ENCODE measurements around the gene TMEM59L.

The TMEM59L gene

DNA sequence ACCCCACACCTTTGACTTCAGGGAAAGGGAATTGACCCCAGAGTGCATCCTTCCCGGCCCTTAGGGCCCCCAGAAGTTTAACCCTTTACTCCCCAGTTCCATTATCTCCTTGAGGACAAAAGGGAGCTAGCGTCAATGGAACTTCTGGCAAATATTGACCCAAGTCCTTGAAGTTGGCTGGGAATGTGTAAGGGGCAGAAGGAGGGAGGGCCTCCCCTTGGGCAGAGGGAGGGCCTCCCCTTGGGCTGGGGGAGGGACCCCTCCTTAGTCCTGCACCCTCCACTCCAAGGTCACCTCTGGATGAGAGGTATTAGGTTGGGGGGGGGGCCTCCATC is 3.0 kb upstream of the TMEM59L start:
- no peak for DNase-seq

DNA sequence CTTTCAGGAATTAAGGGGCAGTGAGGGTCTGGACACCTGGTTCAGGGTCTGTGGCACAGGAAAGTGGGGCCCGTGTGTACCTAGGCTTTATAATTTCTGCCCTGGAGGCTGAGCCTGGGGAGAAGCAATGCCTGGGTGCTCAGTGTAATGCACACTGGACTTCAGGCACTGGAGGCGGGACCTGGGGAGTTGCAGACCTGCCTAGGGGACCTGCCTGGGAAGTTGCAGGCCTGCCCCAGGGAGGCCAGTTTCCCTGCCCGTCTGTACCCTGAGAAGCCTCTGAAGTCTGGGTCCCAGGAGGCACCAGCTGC is 2.5 kb upstream of the TMEM59L start:
- DNase-seq = no peak

DNA sequence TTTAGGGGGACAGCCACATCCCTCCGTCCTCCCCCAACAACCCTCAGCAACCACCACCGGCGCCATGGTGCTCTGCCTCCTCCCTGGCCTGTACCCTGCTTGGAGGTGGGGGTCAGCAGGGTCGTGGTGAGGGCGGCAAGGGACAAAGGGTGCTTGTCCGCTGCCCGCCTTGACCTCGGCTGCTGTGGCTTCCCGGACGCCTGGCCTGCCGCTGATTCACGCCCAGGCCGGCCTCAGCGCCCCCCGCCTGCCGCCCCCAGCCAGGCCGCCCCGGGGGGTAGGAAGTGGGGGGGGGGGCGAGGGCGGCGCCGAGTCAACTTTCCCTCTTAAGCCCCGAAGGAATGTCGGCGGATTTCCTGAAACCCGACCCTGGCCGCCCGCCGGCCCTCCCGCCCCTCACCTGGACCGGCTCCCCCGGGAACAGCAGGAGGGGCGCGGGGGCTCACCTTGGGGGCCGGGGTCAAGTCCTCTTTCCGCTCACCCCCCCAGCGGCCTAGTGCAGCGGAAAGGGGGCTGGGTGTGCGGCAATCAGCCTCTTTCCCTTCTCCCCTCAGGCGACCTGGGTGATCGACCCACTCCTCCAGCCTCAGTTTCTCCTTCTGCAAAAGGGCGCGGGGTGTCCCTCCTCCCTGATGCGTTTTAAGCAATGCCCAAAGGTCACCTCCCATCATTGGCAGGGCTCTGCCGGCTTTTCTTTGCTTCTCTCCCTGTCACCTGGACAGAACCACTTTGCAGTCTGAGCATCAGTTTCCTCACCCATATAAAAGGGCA is 1.9 kb upstream of the TMEM59L start:
- no peak for DNase-seq

DNA sequence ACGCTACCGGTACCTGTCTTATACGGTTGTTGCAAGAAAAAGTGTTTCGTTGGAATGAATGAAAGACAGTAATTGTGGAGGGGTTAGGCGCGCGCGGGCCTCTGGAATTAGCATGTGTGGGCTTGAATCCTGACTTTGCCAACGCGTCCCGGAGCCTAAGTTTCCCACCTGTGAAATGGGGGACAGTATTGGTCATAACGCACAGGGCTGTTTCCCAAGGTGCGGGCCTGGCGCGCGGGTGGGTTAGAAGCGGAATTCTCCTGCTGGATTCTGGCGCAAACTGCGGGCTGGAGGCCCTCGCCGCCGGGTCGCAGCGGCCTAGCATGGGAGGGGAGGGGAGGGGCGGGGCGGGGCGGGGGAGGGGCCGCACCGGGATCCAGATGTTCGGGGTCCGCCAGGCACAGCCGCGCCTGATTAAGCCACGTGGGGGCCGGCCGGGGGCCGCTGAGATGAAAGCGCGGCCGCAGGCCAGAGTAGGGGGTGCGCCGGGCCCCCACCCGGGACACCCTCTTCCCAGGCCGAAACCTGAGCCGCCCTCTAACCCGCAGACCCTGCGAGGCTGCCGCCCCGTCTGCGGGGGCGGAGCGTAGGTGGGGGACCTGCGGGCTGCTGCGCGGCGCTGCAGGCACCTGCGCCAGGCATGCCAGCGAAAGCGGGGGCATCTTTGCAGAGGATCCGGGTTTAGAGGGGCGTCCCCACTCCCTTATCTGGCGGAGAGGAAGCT is 1.2 kb upstream of the TMEM59L start:
- DNase-seq = no peak

DNA sequence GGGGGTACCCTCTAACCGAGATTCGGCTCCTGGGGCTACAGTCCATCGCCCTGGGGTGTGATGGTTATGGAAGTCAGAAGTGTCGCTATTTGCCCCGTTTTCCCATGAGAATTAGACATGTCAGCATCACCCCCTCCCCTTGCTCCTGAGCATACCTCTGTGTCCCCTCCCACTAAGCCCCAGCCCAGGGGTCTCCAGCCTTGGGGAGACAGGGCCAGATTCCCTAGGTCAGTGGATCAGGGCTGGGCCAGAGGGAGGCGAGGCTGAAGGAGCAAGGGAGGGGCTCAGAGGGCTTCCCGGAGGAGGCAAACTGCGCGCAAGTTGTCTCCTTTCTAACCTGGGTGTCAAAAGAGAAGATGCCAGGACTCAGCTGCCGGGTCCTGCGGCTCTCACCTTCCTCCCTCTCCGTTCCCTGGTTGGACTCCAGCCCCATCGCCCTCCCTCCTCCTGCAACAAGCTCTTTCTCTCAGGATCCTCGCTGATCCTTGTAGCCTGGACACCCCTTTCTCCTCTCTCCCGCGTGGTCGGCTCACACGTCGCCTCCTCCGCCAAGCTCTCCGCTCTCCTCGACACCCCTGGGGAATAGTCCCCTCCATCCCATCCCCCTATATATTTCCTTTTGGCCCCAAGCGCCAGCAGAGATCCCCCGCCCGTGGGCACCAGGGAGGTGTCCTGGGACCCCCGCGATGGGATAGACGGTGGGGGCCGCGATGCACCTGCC is 459 bp upstream of the TMEM59L start:
- DNase-seq = no peak

DNA sequence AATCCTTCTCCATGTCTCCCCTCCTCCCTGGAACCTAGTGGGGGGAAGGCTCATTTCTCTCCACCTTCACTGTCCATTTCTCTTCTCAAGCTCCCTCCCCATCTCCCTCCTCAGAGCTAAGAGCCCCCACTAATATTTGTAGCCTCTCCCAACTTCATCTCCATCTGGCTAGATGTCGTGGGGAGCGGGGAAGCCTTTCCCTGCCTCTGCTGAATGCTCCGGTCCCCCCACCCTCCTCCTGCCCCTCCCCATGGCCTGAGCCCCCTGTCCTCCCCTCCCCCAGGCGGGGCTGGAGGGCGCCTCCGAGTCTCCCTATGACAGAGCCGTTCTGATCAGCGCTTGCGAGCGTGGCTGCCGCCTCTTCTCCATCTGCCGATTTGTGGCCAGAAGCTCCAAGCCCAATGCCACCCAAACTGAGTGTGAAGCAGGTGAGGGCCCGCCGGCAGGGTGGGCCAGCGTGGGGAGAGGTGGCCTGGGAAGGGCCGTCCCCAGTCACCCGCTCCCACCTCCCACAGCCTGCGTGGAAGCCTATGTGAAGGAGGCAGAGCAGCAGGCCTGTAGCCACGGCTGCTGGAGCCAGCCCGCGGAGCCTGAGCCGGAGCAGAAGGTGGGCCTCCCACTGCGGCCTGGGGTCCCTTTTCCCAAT is 1.0 kb downstream of the TMEM59L start:
- DNase-seq = no peak

DNA sequence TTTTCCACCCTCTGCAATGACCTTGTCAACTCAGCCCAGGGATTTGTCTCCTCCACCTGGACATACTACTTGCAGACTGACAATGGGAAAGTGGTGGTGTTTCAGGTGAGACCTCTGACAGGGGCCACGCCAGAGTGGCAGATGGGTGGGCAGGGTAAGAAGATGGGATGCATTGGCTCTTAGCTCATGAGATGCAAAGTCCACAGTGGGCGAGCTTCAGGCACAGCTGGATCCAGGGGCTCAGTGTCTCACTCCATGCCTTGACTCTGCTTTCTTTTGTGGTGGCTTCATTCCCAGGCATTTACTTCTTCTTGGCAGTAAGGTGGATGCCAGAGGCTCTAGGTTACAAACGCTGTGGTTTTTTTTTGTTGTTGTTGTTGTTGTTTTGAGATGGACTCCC is 3.4 kb downstream of the TMEM59L start:
- no peak for DNase-seq

DNA sequence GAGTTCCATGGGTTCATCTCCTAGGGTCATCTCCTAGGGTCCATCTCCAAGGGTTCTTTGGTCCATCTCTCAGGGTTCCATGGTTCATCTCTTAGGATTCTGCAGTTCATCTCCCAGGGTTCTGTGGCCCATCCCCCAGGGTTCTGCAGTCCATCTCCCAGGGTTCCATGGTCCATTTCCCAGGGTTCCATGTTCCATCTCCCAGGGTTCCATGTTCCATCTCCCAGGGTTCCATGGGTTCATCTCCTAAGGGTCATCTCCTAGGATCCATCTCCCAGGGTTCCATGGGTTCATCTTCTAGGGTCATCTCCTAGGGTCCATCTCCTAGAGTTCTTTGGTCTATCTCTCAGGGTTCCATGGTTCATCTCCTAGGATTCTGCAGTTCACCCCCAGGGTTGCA is 4.9 kb downstream of the TMEM59L start:
- no peak for DNase-seq

DNA sequence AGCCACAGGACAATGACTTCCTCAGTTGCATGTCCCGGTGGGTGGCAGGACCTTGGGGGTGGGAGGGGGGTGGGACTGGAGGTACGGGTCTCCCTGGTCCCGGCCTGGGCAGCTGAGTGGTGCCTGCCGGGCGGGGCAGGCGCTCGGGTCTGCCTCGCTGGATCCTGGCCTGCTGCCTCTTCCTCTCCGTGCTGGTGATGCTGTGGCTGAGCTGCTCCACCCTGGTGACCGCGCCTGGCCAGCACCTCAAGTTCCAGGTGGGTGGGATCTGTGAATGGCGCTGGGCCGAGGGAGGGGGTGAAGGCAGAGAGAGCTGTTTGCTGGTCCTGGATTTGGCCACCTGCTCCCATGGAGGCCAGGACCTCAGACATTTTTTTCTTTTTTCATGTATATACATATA is 5.6 kb downstream of the TMEM59L start:
- DNase-seq = no peak

DNA sequence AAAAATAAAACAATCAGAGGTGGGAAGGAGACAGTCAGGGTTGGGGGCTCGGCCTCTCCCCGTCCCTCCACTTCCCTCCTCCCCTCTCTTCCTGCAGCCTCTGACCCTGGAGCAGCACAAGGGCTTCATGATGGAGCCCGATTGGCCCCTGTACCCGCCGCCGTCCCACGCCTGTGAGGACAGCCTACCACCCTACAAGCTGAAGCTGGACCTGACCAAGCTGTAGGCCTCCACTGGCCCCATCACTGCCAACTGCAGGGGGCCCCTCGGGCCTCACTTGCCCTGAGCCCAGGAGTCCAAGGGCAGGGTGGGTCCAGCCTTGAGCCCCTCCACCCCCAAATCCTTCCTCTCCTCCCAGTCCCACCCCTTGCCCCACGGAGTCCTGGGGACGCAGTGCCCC is 7.6 kb downstream of the TMEM59L start:
- DNase-seq = no peak

DNA sequence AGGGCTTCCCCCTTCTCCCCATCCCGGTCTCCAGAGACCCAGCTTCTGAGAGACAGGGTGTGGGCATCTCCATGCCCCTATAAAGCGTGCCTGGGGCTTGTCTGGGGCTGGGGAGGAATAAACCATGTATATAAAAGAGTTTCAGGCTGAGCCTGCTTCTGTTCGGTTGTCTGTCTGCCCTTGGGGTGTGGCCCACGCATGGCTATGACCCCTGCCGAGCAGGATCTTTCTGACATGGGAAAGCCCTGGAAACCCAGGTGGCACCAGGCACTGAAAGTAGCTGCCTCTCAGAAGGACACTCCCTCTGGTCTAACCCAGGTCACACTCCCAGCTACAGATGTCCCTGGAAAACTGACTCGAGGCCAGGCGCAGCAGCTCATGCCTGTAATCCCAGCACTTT is 8.2 kb downstream of the TMEM59L start:
- DNase-seq = no peak

DNA sequence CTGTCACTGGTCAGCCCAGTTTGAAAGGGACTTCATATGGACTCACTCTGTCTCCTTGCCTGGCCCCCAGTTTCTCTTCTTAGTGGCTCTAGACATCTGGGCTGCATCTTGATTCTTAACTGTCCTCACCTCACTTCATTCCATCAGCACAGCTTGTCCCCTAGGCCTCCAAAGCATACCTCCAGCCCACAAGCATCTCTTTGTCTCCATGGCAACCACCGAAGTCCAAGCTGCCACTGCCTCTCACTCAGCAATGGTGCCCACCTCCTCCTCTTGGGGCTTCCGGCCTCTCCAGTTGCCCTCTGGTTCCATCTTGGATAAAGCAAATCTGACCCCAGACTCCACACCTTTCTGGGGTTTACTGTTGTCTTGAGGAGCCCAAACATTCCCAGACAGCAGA is 14.2 kb downstream of the TMEM59L start:
- DNase-seq = no peak

DNA sequence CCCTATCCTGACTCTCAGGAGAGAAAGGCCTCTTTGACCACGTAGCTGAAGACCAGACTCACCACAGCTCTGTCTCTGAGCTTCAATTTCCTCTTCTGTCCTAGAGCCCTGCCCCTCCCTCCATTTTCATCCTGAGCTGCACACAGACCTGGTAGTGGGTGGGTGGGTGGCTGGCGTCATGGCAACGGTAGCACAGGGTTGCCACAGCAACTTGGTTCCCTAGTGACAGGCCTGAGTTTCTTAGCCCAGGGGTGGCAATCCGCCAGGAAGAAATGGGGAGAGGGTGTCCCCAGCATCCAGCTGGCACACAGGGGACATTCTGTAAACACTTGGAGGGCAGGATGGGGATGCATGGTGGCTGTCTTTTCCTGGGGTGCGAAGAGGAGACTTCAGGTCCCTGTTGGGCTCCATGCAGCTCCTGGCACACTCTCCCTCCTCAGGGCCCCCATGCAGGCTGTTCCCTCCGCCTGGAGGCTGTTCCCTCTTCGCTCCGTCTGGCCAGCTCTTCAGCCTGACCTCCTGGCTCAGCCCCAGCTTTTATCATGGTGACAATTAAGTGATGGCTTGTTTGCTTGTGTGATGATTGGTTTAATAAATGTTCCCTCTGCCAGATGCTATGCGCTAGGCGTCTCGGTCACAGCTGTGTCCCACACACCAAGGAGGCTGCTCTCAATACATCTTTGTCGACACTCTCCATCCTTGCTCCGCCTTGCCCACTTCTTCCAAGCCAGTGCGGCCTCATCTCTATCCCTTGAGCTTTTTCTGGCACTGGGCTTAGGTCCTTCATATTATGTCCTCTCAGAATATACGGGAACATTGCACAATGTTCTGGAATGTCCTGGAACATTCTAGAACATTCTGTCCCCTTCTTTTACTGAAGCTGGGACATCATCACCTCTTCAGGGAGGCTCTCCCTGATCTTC is 16.8 kb downstream of the TMEM59L start:
- DNase-seq = no peak

DNA sequence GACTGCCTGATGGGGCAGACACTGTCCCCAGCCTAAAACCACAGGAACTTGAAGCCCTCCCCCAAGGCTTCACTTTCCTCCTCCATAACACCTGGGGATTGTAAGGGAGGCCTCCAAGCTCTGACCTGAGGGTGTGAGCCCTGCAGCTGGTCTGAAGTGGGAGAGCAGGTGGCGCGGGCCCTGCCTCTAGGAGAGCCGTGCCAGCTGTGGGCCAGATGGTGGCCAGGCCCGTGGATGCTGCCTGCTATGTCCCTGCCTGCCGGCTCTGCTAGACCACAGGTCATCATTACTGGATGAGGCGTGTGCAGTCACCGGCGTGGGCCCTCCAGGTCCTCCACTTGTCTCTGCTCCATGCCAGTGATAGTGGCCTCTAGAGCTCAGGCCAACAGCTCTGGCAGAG is 20.7 kb downstream of the TMEM59L start:
- DNase-seq = no peak

DNA sequence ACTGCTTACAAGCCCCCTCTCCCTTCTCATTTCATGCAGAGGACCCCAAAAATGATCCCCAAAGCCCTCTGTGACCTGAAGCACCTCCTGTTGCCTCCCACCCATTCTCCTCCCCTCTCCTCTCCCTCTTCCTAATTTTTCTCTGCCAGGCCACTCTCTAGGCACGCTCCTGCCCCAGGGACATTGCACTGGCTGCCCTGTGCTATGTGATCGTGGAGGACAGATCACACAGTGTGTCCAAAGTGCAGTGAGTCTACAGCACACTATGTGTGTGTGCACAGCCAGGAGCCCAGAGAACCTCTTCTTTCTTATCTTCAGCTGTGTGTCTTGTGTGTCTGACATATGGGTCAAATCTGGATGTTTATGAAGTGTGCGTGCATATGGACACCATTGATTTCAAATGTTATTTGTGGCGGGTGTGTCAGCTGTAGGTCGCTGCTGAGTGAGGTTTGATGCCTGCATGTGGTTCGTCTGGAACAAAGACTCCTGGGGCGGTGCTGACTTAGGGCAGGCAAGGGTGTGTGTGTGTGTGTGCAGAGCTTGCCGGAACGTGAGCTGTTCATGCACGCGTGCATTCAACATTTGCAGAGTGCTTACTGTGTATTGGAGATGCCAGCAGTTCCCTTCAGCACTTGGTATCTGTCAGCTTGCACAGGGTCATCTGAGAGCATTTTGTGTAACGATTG is 22.1 kb downstream of the TMEM59L start:
- DNase-seq = no peak

DNA sequence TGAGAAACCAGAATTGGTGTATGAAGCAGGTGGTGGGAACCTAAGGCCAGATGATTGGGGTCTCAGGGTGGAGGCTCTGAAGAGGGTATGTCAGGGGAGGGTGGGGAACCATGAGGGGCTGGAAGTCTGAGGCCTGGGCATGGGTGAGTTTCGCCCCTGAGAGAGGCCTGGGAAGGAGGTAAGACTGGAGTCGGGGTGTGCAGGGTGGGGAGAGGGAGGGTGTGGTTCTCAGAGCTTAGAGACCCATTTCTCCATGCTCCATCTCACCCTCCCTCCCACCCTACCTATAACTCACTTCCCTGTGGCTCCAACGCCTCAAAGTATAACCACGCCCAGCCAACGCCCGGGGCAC is 23.1 kb downstream of the TMEM59L start:
- no peak for DNase-seq

DNA sequence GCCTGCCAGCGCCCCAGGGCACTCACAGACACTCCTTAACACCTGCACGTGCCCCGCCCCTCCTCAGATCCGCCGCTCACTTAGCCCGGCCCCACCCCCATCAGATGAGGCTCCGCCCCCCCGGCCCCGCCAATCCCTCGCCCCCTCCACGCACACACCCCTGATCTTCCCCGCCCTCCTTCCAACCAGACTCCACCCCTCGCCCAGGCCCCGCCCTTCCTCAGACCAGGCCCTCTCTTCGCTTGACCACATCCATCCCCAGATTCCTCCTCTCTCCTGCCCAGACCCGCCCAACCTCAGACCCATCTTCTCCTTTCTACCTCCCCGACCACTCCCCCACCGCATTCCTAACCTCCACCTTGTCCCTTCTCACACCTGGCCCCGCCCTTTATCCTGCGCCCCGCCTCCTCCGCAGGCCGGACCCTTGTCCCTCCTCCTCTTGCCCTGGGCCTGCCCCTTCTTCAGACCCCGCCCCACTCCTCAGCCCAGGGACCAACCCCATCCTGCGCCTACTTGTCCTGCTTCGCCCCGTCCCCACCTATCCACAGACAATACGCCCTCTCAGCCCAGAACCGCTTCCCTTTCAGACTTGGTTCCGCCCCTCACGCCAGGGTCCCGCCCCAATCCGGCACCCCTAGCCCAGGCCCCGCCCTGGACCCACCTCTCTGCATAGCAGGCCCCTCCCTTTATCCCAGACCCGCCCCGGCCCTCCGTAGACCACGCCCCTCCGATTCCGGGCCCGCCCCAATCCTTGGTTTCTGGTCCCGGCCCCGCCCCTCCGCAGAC is 23.7 kb downstream of the TMEM59L start:
- peak; percentile 91 to 97 for DNase-seq

DNA sequence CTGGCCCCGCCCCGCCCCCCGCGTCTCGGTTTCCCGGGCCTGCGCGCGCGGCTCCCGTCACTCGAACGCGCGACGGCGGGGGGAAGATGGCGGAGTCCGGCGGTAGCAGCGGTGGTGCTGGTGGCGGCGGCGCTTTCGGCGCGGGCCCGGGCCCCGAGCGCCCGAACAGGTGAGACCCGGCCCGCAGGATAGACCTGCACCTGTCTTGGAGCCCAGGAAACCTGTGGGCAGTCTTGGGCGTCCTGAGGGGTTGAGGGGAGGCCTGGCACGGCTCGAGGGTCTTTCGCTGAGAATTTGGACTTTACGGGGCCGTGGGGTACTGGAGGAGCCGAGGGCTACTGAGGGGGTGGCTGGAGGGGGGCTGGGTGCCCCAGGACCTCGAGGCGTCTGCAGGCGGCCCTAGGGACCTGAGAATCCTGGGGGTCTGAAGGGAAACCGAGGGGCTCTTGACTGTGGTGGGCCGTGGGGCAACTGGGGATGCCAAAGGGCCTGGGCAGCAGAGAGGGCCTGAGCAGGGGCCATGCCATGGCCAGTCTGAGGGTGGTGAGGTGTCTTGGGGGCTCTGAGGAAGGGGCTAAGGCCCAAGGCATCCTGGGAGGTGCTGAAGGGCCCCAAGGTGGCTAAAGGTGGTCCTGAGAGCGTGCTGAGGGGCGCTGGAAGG is 24.4 kb downstream of the TMEM59L start, which contains the start of gene KLHL26:
KLHL26 (plus strand) TSS at position 60 of the 661 bp plus-strand sequence; CDS start at position 87, 27 bp downstream.
- DNase-seq = no peak

DNA sequence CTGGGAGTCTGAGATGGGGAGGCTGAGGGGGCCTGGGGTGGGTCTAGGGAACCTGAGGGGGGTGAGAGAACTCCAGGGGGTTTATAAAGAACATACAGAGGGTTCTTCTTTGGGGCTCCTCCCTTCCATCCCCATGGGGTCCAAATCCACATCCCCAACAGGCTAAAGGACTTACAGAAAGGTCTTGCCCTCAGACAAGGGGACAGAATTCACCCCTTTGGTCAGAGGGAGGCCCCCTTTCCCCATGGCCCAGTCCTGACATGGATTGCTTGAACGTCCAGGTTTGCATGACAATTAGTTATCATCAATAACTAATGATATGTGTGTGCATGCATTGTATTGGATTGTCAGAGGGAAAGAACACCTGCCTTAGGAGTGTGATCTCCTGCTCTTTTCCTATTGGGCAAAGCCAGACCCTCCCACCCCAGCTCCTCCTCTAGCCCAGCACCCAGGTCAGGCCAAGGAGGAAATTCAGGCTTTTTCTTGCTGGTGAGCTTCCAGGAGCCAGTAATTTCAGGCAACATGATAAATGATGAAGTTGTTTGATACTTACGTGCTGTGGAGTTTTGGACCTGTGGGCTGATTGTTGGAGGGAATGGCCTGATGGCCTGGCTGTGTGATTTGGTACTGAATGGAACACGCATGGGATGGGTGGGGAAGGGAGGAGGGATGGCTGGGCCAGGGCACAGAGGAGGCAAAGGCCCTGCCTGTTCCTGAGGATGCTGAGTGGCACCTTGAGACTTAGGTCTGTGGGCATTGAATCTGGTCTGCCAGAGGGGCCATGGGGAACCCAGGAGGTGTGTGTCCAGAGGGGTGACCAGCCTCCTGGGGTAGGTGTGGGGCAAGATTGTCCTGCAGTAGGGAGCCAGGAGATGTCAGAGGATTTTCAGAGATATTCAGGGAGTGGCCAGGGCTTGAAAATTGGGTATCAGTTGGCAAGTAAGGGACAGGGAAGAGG is 25.3 kb downstream of the TMEM59L start:
- peak; percentile 12 to 46 for DNase-seq

All from NCI-H2081 (cell line).